A549 (cell line): ENCODE data around the gene RPL22.

Source experiments
- CTCF ChIP-seq: fragments of >200 bp; sonication (Bioruptor Twin); formaldehyde crosslinking; IDR thresholded peaks from 3 replicates; pipeline ENCODE4 v1.5.1; 2016
- EP300 ChIP-seq, 2 experiments: fragments of >200 bp; sonication (Bioruptor Twin); formaldehyde crosslinking; IDR thresholded peaks; 2 replicates in 1 of 2; 3 replicates in 1 of 2; pipeline ENCODE4 v1.6.1; 2016 to 2017
- ESRRA ChIP-seq: fragments of 150-350 bp; IDR thresholded peaks from 2 replicates; pipeline ENCODE4 v1.6.1; 2014; ENCODE audit warnings: mild to moderate bottlenecking, low read length, borderline replicate concordance
- NR3C1 ChIP-seq: fragments of >200 bp; sonication (Bioruptor Twin); formaldehyde crosslinking; IDR thresholded peaks from 3 replicates; pipeline ENCODE4 v1.6.1; 2017
- TF ChIP-seq, protein P1 (sequence below): fragments of >200 bp; sonication (Bioruptor Twin); formaldehyde crosslinking; IDR thresholded peaks from 3 replicates; pipeline ENCODE4 v1.6.1; 2016

GRCh38 chr1:6221210-6221784, 21.9 kb upstream of the RPL22 start:
- TF ChIP-seq, protein P1, sequence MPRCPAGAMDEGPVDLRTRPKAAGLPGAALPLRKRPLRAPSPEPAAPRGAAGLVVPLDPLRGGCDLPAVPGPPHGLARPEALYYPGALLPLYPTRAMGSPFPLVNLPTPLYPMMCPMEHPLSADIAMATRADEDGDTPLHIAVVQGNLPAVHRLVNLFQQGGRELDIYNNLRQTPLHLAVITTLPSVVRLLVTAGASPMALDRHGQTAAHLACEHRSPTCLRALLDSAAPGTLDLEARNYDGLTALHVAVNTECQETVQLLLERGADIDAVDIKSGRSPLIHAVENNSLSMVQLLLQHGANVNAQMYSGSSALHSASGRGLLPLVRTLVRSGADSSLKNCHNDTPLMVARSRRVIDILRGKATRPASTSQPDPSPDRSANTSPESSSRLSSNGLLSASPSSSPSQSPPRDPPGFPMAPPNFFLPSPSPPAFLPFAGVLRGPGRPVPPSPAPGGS: no peak
- TF ChIP-seq ESRRA (no peak), CTCF (no peak), NR3C1 (no peak), EP300 (IDR thresholded peaks at IDR 0.05) (no peak)
